GM15510 (cell line): ENCODE results near the gene VRK3.

Experiments used
- POLR2A ChIP-seq: IDR thresholded peaks from 3 replicates; pipeline ENCODE4 v1.6.1; 2011; ENCODE audit warnings: borderline replicate concordance; ENCODE audit not compliant: insufficient read length; ENCODE audit errors: extremely low read depth

VRK3 gene

DNA sequence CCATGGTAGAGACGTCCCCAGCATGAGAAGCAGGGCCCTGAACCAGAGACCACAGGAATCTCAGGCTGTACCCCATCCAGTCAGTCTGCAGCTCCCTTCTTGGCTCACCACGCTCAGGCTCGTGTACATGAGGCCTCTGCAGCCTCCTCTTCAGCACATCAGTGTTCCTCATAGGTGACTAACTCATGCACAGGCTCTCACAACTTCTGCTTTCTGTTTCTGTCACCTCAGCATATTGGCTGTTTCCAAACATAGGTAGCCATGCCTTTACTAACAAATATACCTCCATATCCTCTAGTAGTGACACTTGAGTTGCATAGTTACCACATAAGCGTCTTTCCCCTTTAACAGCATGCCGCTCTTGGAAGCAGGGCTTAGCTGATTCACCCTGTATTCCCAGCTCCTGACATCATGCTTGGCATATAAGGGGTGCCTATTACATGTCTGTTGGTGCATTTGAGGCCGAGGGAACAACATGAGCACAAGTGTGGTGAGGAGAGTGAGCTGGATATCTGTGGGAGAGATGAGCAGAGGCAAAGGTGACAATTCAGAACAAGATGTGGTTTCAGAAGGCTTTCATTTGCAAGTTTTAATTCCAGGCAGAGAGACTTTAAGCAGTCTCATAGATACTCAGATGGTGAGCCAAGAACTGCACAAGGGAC is 17.3 kb upstream of the VRK3 start:
- no peak for TF ChIP-seq POLR2A

DNA sequence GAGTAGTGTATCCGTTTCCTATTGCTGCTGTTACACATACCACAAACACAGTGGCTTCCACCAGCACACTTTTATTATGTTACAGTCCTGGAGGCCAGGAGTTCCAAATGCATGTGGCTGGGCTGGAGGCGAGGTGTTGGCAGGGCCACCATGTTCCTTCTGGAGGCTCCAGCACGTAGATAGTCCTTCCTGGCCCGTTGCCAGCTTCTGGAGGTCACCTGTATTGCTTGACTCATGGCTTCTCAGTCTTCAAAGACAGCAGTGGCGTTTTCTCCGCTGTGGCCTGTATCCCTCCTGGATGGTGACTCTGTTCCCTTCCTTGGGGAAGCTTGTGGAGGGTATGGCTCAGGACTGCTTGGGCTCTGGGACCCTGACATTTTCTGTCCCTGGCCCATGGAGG is 15.8 kb upstream of the VRK3 start:
- TF ChIP-seq POLR2A: no peak

DNA sequence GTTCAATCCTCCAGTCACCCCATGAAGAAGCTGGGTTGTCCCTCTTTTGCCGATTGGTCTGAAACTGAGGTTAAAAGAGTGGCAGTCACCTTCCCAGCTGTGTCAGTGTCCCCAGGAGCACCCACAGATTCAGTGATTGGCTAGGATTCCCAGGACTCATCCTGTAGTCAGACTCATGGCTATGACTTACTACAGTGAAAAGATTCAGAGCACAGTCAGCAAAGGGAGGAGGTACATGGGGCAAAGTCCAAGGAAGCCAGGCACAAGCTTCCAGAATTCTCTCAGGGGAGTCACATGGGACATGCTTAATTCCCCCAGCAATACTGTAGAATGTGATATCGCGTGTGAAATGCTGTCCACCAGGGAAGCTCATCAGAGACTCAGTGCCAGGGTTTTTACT is 14.8 kb upstream of the VRK3 start:
- TF ChIP-seq POLR2A: no peak

DNA sequence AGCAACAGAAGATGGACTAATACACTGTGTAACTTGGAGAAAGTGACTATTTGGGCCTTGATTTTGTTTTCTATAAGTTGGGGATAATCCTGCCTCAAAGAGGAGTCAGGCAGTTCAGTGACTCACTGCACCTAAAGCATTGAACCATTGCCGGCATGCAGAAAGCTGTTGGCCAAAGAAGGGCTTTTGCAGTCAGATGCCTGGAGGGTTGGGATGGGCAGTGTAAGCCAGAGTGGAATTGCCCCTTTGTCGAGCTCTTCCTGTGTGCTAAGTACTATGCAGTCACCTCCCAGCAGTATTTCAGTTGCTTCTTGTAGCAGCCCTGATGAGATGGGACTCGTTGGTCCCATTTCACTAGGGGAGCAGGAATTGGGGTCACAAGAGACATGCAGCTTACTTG is 11.7 kb upstream of the VRK3 start:
- no peak for TF ChIP-seq POLR2A

DNA sequence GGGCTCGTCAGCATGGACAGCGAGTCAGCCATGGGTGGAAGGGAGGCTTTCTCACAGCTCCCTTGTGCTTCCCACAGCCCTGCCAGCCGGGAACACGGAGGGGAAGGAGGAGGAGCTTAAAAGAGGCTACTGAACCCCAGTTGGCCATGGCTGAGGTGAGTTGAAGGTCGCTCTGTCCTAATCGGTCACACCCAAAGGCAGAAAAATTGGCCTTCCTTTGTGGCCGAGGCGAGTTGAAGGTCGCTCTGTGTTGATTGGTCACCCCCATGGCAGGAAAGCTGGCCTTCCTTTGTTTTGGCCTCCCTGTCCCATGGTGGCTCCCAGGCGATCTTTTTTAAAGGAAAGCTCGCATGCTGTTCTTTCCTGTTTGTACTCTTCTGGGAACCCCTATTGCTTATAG is 5.8 kb upstream of the VRK3 start:
- TF ChIP-seq POLR2A: no peak

DNA sequence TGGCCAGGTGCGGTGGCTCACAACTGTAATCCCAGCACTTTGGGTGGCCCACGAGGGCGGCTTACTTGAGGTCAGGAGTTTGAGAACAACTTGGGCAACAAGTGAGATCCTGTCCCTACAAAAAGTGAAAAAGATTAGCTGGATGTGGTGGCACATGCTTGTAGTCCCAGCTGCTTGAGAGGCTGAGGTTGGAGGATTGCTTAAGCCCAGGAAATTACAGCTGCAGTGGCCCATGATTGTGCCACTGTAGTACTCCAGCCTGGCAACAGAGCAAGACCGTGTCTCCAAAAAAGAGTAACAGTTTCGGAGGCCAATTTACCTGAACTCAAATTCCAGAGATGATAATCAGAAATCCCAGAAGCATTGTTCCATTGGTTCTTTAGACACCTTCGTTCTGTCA is 5.1 kb upstream of the VRK3 start:
- TF ChIP-seq POLR2A: no peak

DNA sequence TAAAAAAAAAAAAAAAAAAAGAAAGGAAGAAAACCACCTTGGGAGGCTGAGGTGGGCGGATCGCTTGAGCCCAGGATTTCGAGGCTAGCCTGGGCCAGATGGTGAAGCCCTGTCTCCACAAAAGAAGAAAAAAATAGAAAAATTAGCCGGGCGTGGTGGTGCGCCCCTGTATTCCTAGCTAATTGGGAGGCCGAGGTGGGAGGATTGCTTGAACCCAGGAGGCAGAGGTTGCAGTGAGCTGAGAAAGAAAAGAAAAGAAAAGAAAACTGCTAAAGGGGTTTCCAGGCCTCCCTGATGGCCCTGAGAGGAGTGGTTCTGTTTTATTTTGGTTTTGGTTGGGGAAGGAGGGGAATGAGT is 1.4 kb upstream of the VRK3 start:
- TF ChIP-seq POLR2A: no peak

DNA sequence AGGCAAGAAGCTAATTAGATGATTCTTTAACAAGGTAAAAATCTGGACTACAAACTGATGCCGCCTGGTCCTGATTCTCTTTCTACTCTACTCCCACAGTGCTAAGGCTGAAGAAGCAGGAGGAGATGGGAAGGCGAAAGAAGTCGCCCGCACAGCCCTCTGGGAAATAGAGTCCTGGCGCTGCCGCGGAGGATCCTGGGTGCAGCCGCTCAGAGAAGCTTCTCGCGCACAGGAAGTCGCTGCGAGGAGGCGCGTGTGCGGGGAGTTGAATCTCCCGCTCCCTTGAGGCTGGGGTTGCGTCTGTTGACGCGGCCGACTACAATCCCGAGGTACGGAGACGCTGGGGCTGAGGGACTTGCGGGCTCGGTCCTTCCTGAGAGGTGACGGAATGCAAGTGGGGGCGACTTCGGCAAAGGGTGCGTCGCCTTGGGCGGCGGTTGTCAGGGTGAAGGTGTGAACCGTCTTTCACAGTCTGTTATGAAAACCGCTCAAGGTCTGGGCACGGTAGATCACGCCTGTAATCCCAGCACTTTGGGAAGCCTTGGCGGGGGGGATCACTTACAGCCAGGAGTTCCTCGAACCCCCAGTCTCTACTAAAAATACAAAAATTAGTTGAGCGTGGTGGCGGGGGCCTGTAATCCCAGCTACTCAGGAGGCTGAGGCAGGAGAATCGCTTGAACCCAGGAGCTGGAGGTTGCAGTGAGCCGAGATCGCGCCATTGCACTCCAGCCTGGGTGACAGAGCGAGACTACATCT is 800 bp upstream of the VRK3 start, which contains the start of gene ZNF473:
Gene ZNF473 (plus strand): TSS at position 212 of the 756 bp plus-strand sequence. CDS start 5,078 bp downstream, outside the sequence.
- peak; percentile 83 for TF ChIP-seq POLR2A

DNA sequence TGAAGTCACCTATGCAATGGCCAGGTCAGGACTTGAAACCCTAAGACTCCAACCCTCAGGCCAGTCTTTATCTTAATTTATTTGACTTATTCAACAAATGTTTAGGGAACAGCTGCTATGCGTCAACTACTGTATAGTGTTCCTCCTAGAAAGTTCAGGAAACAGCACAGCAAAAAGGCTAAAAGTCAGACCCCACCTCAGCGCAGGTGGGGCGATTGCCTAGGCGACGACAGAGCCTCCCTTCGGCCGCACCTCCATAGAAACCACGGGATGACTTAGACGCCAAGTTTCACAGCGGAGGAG is 502 bp downstream of the VRK3 start:
- no peak for TF ChIP-seq POLR2A

DNA sequence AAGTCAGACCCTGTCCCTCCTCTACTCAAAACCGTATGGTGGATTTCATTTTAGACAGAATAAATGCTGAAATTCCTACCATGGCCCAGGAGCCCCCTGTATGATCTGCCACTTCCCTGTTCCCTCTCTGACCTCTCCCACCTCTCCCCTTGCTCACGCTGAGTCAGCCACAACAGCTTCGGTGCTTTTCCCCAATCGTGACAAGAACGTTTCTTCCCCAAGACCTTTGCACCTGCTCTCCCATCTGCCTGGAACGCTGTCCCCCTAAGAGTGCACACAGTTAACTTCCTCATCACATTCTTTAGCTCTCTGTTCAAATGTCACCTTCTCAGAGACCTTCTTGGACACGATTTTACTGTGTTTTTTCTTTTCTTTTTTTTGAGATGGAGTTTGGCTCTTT is 2.3 kb downstream of the VRK3 start:
- no peak for TF ChIP-seq POLR2A

DNA sequence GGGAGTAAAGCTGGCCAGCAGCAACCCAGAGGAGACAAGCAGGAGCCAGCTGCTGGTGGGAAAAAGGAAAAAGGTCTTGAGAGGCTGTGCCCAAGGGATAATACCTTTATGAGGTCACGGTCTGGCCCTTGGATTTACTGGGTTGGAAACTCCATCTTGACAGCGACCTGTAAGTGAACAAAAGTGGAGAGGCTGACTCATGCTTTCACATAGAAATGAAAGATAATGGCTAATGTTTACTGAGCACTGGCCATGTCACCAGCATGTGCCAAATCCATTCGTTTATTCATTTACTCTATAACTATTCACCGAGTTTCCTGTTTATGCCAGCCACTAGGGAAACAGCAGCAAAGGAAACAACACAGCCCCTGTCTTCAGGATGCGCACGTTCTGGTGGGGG is 4.7 kb downstream of the VRK3 start:
- TF ChIP-seq POLR2A: no peak

DNA sequence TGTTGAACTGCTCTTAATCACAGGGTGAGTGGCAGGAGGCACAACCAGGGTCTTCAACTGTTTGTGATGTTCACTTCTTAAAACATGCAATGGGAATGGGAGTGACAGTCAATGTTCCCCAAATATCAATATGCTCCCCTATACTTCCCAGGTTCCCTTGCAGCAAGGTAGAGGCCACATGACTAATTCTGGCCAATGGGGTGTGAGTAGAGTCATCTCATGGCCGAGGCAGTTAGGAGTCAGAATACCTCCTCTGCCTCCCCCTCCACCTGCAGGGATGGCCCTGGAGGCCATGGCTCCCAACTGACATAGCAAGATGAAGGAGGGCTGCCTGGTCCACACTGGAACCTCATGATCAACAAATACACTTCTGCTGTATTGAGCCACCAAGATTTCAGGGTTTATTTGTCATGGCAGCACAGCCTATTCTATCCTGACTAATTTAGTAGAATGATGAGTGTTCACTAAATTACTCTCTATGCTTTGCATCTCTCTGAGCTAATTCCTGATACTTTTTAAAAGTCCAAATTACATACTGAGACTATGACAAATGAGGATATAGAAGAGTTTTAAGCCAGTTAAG is 8.9 kb downstream of the VRK3 start:
- no peak for TF ChIP-seq POLR2A

DNA sequence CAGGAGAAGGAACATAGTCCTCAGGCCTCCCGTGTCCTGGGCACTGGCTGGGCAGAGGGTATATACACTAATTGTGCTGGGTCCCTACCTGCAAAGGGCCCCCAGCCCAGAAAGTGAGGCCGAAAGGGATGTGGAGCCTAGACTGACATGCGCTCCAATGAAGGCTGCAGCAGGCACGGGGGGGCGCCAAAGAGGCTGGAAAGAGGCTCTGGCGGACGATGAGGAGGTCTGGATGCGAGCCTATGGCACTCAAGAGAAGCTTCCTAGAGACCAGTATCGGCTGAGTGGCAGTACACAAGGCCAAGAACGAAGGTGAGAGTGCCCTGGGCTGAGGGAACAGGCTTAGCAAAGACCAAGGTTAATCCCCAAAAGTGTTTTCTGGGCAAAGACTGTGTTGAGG is 16.6 kb downstream of the VRK3 start:
- no peak for TF ChIP-seq POLR2A

DNA sequence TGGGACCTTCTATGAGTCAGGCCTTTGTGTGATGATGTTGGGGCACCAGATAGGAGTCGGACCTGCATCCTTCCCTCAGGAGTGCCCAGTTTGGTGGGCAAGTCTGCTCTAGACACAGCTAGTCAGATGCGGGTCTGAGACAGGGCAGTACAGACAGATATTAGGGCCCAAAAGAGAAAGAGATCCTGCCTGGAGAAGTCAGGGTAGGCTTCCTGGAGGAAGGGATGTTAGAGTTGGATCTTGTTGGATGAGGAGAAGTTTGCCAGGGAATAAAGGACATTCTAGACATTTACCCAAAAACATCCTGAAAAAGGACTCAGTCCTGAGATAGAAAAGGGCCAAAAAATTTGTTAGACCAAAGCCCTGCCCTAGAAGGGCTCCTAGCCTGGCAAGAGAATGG is 17.2 kb downstream of the VRK3 start:
- TF ChIP-seq POLR2A: no peak

DNA sequence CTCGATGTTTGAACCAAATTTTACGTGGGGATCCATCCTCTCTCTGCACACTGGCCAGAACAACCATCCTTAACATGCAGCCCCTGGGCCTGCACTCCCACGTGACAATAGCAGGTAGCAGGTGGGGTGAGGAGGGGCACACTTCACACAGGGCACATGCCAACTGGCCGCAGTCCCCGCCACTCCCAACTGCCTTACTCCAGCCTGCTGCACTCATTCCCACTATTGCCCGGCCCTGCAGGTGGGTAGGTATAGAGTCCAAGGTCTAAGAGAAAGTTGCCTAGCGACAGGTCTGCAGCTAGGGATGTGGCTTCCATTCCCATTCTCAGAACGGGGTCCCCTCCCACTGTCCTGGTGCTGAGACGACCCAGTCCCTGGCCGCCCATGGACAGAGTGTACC is 18.0 kb downstream of the VRK3 start:
- TF ChIP-seq POLR2A: no peak

DNA sequence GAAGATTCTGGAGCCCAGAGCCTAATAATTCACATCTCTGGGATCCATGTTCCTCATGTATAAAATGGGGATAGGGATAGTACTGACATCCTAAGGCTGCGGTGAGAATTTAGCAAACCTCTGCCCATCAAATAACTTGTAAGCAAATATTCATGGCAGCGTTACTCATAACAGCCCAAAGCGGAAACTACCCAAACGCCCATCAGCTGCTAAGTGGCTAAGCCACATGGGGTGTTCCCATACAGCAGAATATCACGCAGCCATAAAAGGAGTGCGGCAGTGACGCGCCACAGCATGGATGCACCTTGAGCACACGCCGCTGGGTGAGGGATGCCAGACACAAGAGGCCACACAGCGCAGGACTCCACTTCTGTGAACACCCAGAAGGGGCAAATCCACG is 19.7 kb downstream of the VRK3 start:
- no peak for TF ChIP-seq POLR2A
